OCI-LY7 (cell line): ENCODE data around the gene GOLGA6L9. TPM values are rescaled to one million over a fixed set of nuclear protein-coding genes. Genes with fewer than 3 reads are reported as not detected.
"Not testable (repeated sequence)": the region's sequence is repeated elsewhere in the genome, so short reads cannot be mapped to it uniquely, and the experiment has no call there.

Experiments used
- Bru-seq: library from RNA; stranded (reverse); fragments of 400-500 nt; gene quantifications from one replicate; lab custom pipeline; 2021; lab: Mats Ljungman, UMichigan
- BruChase-seq, 2 experiments: library from RNA; stranded (reverse); fragments of 400-500 nt; gene quantifications; one replicate each; lab custom pipeline; 2021; lab: Mats Ljungman, UMichigan
- BruUV-seq: library from RNA; stranded (reverse); fragments of 400-500 nt; replicated peaks from 2 replicates; lab custom pipeline; 2021; lab: Mats Ljungman, UMichigan
- CTCF ChIA-PET: fragments of 300-600 bp; sonication (Branson Sonifier 250); formaldehyde crosslinking; loops from one replicate; lab custom pipeline; 2022; ENCODE audit warnings: antibody characterized with exemption; ENCODE audit not compliant: unreplicated experiment; lab: Charles Lee
- POLR2A ChIA-PET: fragments of 300-600 bp; sonication (Branson Sonifier 250); formaldehyde crosslinking; loops from one replicate; lab custom pipeline; 2022; ENCODE audit warnings: antibody characterized with exemption; lab: Charles Lee
- DNase-seq: peaks from one replicate; pipeline ENCODE4 v3.0.0-alpha.2; 2015; ENCODE audit warnings: low spot score
- H2AFZ ChIP-seq: fragments of 200-600 bp; sonication (generic), shearing (Covaris generic); 2 replicates; pipeline ENCODE4 v1.6.1; 2014; ENCODE audit warnings: mild to moderate bottlenecking, antibody characterized with exemption, low read length, moderate library complexity
- H3K27ac ChIP-seq: fragments of 200-600 bp; sonication (generic); 2 replicates; pipeline ENCODE4 v1.5.1; 2014; ENCODE audit warnings: mixed run types, low read depth, mild to moderate bottlenecking, moderate library complexity, low read length, inconsistent platforms; ENCODE audit not compliant: poor library complexity, severe bottlenecking
- H3K36me3 ChIP-seq: fragments of 200-600 bp; sonication (generic); 2 replicates; pipeline ENCODE4 v1.6.1; 2014; ENCODE audit warnings: mild to moderate bottlenecking, antibody characterized with exemption, low read length, moderate library complexity, mixed read lengths; ENCODE audit not compliant: insufficient read depth
- H3K4me1 ChIP-seq: fragments of 200-600 bp; sonication (generic); 2 replicates; pipeline ENCODE4 v1.5.1; 2014; ENCODE audit warnings: mild to moderate bottlenecking, low read length; ENCODE audit not compliant: insufficient read depth, poor library complexity, severe bottlenecking
- H3K4me2 ChIP-seq: fragments of 200-600 bp; sonication (generic); 2 replicates; pipeline ENCODE4 v1.6.1; 2014; ENCODE audit warnings: mild to moderate bottlenecking, low read length
- H3K4me3 ChIP-seq: fragments of 200-600 bp; sonication (generic); 2 replicates; pipeline ENCODE4 v1.5.1; 2014; ENCODE audit warnings: mild to moderate bottlenecking, low read depth, low read length; ENCODE audit not compliant: poor library complexity, severe bottlenecking
- H3K79me2 ChIP-seq: fragments of 200-600 bp; sonication (generic); 2 replicates; pipeline ENCODE4 v1.6.1; 2016; ENCODE audit warnings: low read depth, mild to moderate bottlenecking, low read length, moderate library complexity, mixed read lengths; ENCODE audit not compliant: insufficient read depth
- H3K9me2 ChIP-seq: fragments of 200-600 bp; sonication (generic); 2 replicates; pipeline ENCODE4 v1.6.1; 2016; ENCODE audit warnings: mild to moderate bottlenecking, low read length, mixed read lengths; ENCODE audit not compliant: insufficient read depth
- H3K9me3 ChIP-seq: fragments of 200-600 bp; sonication (generic); 2 replicates; pipeline ENCODE4 v1.6.1; 2014; ENCODE audit warnings: mild to moderate bottlenecking, mixed run types, low read length, mixed read lengths
- H4K20me1 ChIP-seq: fragments of 200-600 bp; sonication (generic); 2 replicates; pipeline ENCODE4 v1.6.1; 2014; ENCODE audit warnings: mild to moderate bottlenecking, antibody characterized with exemption, low read length, moderate library complexity, mixed read lengths; ENCODE audit not compliant: insufficient read depth
- intact Hi-C: fragments of 100-400 bp; cut with micrococcal nuclease; formaldehyde crosslinking; loops from one replicate; pipeline ENCODE4 v1.10.0; 2022; ENCODE audit not compliant: unreplicated experiment
- long read RNA-seq: library from polyadenylated mRNA; stranded (forward); transcript quantifications from one replicate; pipeline ENCODE4 v2.0.0, GENCODE V29; 2022
- total RNA-seq, 2 experiments: library from RNA; depleted of rRNA in 1 of 2; stranded (reverse); fragments of >200 nt in 1 of 2; shearing (Covaris generic) in 1 of 2; gene quantifications; 2 replicates each; pipeline ENCODE4 v1.2.3, GENCODE V29; 2014 to 2022

Gene GOLGA6L9, protein sequence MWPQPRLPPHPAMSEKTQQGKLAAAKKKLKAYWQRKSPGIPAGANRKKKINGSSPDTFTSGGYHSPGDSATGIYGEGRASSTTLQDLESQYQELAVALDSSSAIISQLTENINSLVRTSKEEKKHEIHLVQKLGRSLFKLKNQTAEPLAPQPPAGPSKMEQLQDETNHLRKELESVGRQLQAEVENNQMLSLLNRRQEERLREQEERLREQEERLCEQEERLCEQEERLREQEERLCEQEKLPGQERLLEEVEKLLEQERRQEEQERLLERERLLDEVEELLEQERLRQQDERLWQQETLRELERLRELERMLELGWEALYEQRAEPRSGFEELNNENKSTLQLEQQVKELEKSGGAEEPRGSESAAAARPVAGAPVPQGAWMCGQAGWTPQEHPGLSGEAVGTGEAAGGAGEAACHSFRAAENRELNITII
- total RNA-seq (2014; rRNA removed; shearing (Covaris generic)) (4.8 and 7.7 TPM in 2 replicates), total RNA-seq (2022) (7.4 TPM in 2 replicates), Bru-seq, nascent RNA (percentile 64 among the genes with signal in this experiment), BruChase-seq, experiment 1, labeled RNA remaining after a 6-hour chase (percentile 81 among the genes with signal in this experiment), BruChase-seq, experiment 2, labeled RNA remaining after a 2-hour chase (percentile 76 among the genes with signal in this experiment)
- long read RNA-seq, full-length matches to known transcripts, result 2 of 3 reads
- long read RNA-seq, partial matches to known transcripts, result 1 of 3 reads
- long read RNA-seq, other reads (novel, unspliced or antisense), result 0 of 3 reads

DNA sequence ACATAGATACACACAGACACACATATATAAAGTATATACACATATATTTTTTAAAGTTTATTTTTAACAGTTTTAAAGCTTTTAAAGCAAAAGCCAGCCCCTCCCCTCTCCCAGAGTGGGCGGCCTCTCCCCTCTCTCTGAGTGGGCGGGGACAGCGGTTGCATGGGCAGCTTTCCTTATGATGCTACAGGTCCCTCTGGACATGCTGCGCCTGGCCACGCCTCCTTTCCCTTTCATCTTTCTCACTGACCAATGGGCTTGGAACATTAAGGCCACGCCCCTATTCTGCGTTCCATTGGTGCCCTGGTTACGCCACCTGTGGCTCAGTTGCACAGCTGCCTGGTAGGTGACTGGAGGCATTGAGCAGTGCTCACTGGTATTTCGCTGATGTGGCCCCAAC lies at the start of gene GOLGA6L9:
Gene GOLGA6L9, plus strand, starts transcription at position 124 of the 400 bp plus-strand sequence. Its CDS starts 264 bp downstream, at position 388.
- H3K36me3 ChIP-seq, H3K27ac ChIP-seq, BruUV-seq, H4K20me1 ChIP-seq, H3K4me3 ChIP-seq, H3K4me1 ChIP-seq, POLR2A ChIA-PET, H3K9me2 ChIP-seq, intact Hi-C loops, DNase-seq, H3K79me2 ChIP-seq, H2AFZ ChIP-seq, CTCF ChIA-PET, H3K4me2 ChIP-seq, H3K9me3 ChIP-seq: not testable (repeated sequence)

DNA sequence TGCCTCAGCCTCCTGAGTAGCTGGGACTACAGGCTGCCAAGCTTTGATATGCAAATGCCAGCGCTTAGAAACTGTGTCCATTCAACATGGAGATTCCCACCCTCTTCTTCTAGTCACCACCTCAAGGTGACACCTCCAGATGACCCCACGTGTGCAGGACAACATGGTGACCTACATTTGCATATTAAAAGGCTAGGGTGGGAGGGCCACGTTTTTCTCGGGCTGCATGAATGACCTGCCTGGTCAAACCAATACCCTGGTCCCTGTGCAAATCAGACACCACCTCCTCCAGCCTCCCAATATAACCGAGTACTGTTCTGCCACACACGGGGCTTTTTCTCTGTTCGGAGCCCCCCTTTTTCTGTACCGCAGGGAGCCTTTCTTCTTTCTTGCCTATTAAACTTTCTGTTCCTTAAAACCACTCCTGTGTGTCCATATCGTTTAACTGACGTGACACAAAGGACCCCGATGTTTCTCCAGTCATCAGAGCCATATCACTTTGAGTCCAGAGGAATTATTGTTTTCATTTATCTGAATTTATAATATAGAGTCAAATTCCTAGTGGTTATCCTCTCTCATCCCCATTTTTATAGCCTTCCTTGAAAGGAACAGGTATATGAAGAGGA lies 48.2 kb upstream of the GOLGA6L9 start:
- H4K20me1 ChIP-seq, H3K4me2 ChIP-seq, POLR2A ChIA-PET, H3K9me3 ChIP-seq, BruUV-seq, intact Hi-C loops, CTCF ChIA-PET, H3K4me1 ChIP-seq, H3K36me3 ChIP-seq, H2AFZ ChIP-seq, H3K79me2 ChIP-seq, H3K27ac ChIP-seq, H3K9me2 ChIP-seq, H3K4me3 ChIP-seq, DNase-seq: not testable (repeated sequence)

GRCh38 chr15:82387209-82387608 lies 42.4 kb upstream of the GOLGA6L9 start:
- H3K79me2 ChIP-seq, H3K9me2 ChIP-seq, H3K4me2 ChIP-seq, CTCF ChIA-PET, H3K4me3 ChIP-seq, H3K4me1 ChIP-seq, intact Hi-C loops, H2AFZ ChIP-seq, H3K36me3 ChIP-seq, H3K27ac ChIP-seq, H3K9me3 ChIP-seq, POLR2A ChIA-PET, H4K20me1 ChIP-seq, DNase-seq, BruUV-seq: not testable (repeated sequence)

GRCh38 chr15:82390152-82390551 lies 39.5 kb upstream of the GOLGA6L9 start:
- H2AFZ ChIP-seq, CTCF ChIA-PET, intact Hi-C loops: not testable (repeated sequence)

GRCh38 chr15:82392077-82392476 lies 37.5 kb upstream of the GOLGA6L9 start:
- CTCF ChIA-PET, H3K79me2 ChIP-seq, intact Hi-C loops, H3K27ac ChIP-seq, H3K9me2 ChIP-seq, H3K9me3 ChIP-seq, DNase-seq, POLR2A ChIA-PET, H3K4me1 ChIP-seq, H4K20me1 ChIP-seq, H3K4me3 ChIP-seq, H2AFZ ChIP-seq, H3K36me3 ChIP-seq, H3K4me2 ChIP-seq, BruUV-seq: not testable (repeated sequence)

More at GRCh38 chr15:82390152-82390551, 39.5 kb upstream of the GOLGA6L9 start:
- POLR2A ChIA-PET, H3K4me1 ChIP-seq, H3K27ac ChIP-seq, H3K4me2 ChIP-seq, H3K4me3 ChIP-seq, H3K79me2 ChIP-seq, H3K9me2 ChIP-seq, DNase-seq, H4K20me1 ChIP-seq, H3K36me3 ChIP-seq, BruUV-seq, H3K9me3 ChIP-seq: not testable (repeated sequence)
